BJ (cell line): Measurements from ENCODE around the gene PCMTD2. TPM values are rescaled to one million over a fixed set of nuclear protein-coding genes. Genes with fewer than 3 reads are reported as not detected.

Source experiments
- CTCF ChIA-PET: fragments of 350-600 bp; formaldehyde crosslinking; extraction: SDS; loops from one replicate; lab custom pipeline; 2021; ENCODE audit warnings: antibody characterized with exemption, inconsistent platforms; lab: Yijun Ruan, JAX
- POLR2A ChIA-PET: fragments of 300-600 bp; sonication (Branson Sonifier 250); formaldehyde crosslinking; extraction: SDS; loops from one replicate; lab custom pipeline; 2021; ENCODE audit warnings: antibody characterized with exemption; lab: Charles Lee
- DNase-seq: peaks from one replicate; pipeline ENCODE4 v3.0.0-alpha.2; 2011; ENCODE audit warnings: low read depth
- H3K27me3 ChIP-seq: 2 replicates; pipeline ENCODE4 v1.6.0; 2011; ENCODE audit warnings: low read length; ENCODE audit not compliant: control insufficient read depth, insufficient read depth
- H3K36me3 ChIP-seq: 2 replicates; pipeline ENCODE4 v1.5.1; 2011; ENCODE audit warnings: low read length; ENCODE audit not compliant: control insufficient read depth, insufficient read depth
- H3K4me3 ChIP-seq: 2 replicates; pipeline ENCODE4 v1.5.1; 2011; ENCODE audit warnings: low read depth, mild to moderate bottlenecking, control low read depth, low read length
- polyA plus RNA-seq: library from polyadenylated mRNA; depleted of rRNA; stranded (reverse); fragments of >200 nt; gene quantifications from 2 replicates; pipeline ENCODE4 v1.2.3, GENCODE V29; 2011
- TF ChIP-seq, protein P1 (sequence below): IDR thresholded peaks from 2 replicates; pipeline ENCODE4 v1.5.1; 2011; ENCODE audit warnings: low read depth, mild to moderate bottlenecking, control low read depth, inconsistent platforms, low read length, moderate library complexity; ENCODE audit not compliant: insufficient read depth

The PCMTD2 gene
- polyA plus RNA-seq, 1 experiment: 34.4 TPM

DNA sequence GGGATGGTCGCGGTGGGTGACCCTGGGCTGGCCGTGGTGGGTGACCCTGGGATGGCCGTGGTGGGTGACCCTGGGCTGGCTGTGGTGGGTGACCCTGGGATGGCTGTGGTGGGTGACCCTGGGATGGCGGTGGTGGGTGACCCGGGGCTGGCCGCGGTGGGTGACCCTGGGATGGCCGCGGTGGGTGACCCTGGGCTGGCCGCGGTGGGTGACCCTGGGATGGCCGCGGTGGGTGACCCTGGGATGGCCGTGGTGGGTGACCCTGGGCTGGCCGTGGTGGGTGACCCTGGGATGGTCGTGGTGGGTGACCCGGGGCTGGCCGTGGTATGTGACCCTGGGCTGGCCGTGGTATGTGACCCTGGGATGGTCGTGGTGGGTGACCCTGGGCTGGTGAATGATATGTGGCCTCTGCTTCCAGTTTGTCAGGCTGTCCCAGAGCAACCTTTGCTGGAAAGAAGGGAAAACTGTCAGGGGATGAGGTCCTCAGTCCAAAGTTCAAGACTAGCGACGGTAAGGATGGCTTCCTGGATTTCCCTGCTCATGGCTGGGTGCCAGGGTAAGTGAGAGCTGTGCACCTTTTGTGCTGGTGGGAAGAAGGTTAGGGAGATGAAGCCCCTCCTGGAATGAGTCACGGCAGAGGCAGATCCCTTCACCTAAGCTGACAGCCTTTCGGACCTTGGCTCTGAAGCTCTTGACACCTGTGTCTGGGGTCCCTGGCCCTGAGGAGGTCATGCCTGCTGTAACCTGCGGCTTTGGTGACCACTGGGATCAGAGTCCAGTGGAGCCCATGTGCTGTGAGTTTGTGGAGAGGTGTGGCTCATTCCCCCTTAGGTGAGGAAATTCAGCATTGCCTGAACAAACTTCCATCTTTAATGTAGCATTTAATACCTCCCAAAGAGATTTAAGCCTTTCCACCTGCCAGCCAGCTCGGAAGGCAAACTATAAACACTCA lies 19.1 kb upstream of the PCMTD2 start:
- POLR2A ChIA-PET: no interaction called here
- H3K4me3 ChIP-seq: no peak overlapping the region
- TF ChIP-seq, protein P1, sequence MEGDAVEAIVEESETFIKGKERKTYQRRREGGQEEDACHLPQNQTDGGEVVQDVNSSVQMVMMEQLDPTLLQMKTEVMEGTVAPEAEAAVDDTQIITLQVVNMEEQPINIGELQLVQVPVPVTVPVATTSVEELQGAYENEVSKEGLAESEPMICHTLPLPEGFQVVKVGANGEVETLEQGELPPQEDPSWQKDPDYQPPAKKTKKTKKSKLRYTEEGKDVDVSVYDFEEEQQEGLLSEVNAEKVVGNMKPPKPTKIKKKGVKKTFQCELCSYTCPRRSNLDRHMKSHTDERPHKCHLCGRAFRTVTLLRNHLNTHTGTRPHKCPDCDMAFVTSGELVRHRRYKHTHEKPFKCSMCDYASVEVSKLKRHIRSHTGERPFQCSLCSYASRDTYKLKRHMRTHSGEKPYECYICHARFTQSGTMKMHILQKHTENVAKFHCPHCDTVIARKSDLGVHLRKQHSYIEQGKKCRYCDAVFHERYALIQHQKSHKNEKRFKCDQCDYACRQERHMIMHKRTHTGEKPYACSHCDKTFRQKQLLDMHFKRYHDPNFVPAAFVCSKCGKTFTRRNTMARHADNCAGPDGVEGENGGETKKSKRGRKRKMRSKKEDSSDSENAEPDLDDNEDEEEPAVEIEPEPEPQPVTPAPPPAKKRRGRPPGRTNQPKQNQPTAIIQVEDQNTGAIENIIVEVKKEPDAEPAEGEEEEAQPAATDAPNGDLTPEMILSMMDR: no peak
- CTCF ChIA-PET: no interaction called here
- H3K27me3 ChIP-seq: no peaks in the 10 kb centered on the region
- no peaks in the 10 kb centered on the region for H3K36me3 ChIP-seq
- no peak for DNase-seq

DNA sequence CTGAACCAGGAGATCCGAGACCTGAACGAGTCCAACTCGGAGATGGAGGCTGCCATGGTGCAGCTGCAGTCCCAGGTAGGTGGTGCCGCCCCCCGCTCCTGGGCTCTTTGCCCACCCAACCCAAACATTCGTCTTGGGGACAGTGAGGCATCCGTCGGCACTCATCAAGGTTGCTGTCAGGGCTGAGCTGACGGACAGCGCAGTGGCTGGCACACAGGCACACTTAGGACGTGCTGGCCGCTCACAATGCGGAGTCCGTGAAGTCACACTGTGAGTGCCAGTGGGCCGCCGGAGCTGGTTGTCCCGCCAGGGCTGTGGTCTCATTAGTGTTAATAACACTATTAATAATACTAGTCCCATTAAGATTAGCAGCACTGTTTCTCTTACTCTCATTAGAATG lies 18.2 kb upstream of the PCMTD2 start:
- CTCF ChIA-PET: no interaction called here
- Histone ChIP-seq H3K27me3 (0 out of 2 replicates have a peak, but pooled peaks cover 2% of the 10 kb centered on the region), H3K36me3 (no peaks in the 10 kb centered on the region), H3K4me3 (no peak overlapping the region)
- no peak for DNase-seq
- POLR2A ChIA-PET: no interaction called here
- TF ChIP-seq, protein P1: no peak

DNA sequence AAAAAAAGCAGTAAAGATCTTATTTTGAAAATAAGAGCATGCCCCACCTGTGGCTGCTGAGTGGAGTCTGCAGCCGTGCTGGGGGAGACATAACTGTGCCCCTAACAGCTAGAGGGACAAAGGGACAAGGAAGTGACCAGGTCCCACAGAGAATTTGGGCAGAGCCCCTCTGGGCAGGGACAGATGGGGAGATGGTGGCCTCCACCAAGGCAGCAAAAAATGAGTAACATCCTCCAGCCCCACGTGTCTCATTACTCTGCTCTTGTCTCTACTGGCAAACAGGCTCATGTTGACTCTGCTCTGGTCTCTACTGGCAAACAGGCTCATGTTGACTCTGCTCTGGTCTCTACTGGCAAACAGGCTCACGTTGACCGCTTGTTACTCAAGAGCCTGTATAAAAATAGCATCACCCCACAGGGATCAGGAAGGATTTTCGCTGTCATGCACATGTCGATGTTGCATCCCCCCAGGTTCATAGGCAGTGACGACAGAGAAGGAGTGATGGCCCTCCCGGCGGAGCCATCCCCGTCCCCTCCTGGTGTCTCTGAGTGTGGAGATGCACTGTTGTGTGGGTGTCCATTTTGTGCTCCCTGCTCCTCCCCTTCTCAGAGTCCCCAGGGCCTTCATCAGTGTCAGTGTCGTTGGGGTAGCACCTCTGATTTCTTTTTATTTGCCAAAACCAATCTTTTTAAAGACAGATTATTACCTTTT lies 17.3 kb upstream of the PCMTD2 start:
- CTCF ChIA-PET: interaction anchor here (0.7 kb wide), 1 partner anchor 18 kb away, joined by 3 read pairs; no protein-coding TSS in a partner anchor
- DNase-seq: no peak

DNA sequence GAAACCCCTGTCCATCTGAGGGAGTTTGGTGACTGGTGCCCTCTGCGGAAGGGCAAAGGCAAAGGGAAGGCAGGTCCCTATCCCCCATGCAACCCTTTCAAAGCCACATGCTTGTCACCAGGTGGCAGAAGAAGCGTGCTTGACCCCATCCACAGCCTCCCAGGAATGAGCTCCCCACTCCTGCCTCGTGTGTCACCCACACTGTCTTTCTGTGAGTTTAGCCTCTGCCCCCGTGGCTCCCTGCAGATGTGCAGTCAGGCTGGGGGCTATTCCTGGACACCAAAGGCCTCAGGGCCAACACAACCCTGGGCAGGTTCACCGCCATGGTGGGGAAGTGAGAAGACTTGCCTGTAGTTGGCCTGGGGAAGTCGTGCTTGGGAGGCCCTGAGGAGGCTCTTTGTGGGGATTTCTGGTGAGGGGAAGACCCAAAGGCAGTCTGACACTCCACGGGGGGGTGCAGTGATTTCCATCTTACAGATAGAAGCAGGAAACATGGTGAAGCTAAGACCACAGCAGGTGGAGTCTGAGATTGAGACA lies 16.6 kb upstream of the PCMTD2 start:
- H3K36me3 ChIP-seq: no peaks in the 10 kb centered on the region
- TF ChIP-seq, protein P1: 0 out of 2 replicates have a peak, but pooled peaks have one; percentile 3
- ChIA-PET CTCF (interaction anchor here (0.7 kb wide), 1 partner anchor 17 kb away, joined by 3 read pairs; no protein-coding TSS in a partner anchor), POLR2A (no interaction called here)
- H3K4me3 ChIP-seq: no peak overlapping the region
- DNase-seq: no peak
- H3K27me3 ChIP-seq: peaks cover 8% of the 10 kb centered on the region

More for the DNA sequence above, 17.3 kb upstream of the PCMTD2 start:
- POLR2A ChIA-PET: no interaction called here
- Histone ChIP-seq H3K4me3 (no peak overlapping the region), H3K36me3 (no peaks in the 10 kb centered on the region), H3K27me3 (peaks cover 5% of the 10 kb centered on the region)
- TF ChIP-seq, protein P1: no peak
